Measurements from ENCODE around the gene SERINC5.
"Not testable (repeated sequence)": the region's sequence is repeated elsewhere in the genome, so short reads cannot be mapped to it uniquely, and the experiment has no call there.

The SERINC5 gene

DNA sequence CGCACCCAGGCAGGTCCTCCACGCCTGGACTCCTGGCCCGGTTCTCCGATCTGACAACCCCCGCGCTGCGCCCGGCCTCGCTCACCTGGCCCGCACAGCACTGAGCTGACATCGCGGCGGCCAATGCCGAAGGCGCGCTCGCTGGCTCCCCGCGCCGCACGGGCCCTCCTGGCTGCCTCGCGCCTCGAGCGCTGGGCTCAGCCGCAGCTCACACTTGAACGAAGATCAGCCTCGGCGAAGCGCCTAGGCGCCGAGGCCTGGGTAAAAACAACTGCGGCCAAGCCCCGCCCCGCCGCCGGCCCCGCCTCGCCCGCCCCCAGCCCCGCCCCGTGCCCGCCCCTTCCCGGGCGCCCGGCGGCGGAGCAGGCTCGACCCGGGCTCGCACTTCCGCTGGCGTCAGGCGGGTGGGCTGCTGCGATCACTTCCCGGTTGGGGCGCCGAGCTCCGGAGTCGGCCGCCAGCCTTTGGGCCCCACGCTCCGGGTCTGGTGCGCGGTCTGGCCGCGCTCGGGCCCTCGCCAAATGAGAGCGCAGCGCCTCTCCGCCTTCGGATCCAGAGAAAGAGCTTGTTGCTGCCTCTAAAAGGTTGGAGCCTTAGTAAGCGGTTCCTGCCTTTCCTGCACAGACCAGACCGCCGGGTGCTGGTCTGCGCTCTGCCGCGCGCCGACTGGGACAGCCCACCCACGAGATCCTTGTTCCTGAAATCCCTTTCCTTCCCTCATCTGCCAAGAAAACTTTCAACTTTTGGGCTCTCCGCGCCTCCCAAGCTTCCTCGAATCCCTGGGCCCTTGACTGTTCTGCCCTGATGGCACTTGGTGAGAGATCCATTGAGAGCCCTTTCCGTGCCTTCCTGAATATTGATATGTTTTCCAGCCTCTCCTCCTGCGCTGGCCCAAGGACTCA, at the start of gene SERINC5:
Gene SERINC5 (minus strand): TSS at position 238 of the 902 bp plus-strand sequence. CDS start 126 bp downstream, at position 112.
- no peaks in the 10 kb centered on the region for H3K27me3 ChIP-seq (ENCODE audit: low read depth, low read length)
- peak within 1 kb of the TSS; percentile 70 to 87 for H3K4me3 ChIP-seq (ENCODE audit: low read depth in 1 of 2, low read length in 2 of 2)
- H3K27ac ChIP-seq (ENCODE audit: low read length) = peak within 1 kb of the TSS; percentile 99
- H3K9me3 ChIP-seq (ENCODE audit: control insufficient read depth in 1 of 2, low read length in 2 of 2) = no peaks in the 10 kb centered on the region
- H3K36me3 ChIP-seq (ENCODE audit: control insufficient read depth in 1 of 2, insufficient read depth in 2 of 2, low read length in 2 of 2) = no peaks in the 10 kb centered on the region
- H3K4me1 ChIP-seq (ENCODE audit: control insufficient read depth in 1 of 2, insufficient read depth in 2 of 2, low read length in 2 of 2) = peaks cover 4 to 11% of the 10 kb centered on the region in 2 donors

DNA sequence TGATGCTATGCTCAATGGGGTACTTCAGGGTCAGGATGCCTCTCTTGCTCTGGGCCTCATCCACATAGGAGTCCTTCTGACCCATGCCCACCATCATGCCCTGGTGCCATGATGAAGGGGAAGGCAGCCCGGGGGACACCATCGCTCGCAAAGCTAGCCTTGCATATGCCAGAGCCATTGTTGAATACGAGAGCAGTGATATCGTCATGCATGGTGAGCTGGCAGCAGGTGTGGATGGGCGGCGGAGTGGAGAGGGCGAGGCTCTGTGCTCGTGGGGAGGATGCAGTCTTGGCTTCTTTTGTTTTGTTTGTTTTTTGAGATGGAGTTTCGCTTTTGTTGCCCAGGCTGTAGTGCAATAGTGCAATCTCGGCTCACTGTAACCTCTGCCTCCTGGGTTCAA, 46.8 kb upstream of the SERINC5 start:
- H3K27ac ChIP-seq (ENCODE audit: low read length) = no peak overlapping the region
- no peaks in the 10 kb centered on the region for H3K36me3 ChIP-seq (ENCODE audit: control insufficient read depth in 1 of 2, insufficient read depth in 2 of 2, low read length in 2 of 2)
- H3K4me3 ChIP-seq (ENCODE audit: low read depth in 1 of 2, low read length in 2 of 2) = no peak overlapping the region
- no peaks in the 10 kb centered on the region for H3K9me3 ChIP-seq (ENCODE audit: control insufficient read depth in 1 of 2, low read length in 2 of 2)
- no peaks in the 10 kb centered on the region for H3K4me1 ChIP-seq (ENCODE audit: control insufficient read depth in 1 of 2, insufficient read depth in 2 of 2, low read length in 2 of 2)
- no peaks in the 10 kb centered on the region for H3K27me3 ChIP-seq (ENCODE audit: low read depth, low read length)

DNA sequence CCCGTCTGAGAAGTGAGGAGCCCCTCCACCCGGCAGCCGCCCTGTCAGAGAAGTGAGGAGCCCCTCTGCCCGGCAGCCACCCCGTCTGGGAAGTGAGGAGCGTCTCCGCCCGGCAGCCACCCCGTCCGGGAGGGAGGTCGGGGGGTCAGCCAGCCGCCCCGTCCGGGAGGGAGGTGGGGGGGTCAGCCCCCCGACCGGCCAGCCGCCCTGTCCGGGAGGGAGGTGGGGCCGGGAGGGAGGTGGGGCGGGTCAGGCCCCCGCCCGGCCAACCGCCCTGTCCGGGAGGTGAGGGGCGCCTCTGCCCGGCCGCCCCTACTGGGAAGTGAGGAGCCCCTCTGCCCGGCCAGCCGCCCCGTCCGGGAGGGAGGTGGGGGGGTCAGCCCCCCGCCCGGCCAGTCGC, 45.5 kb upstream of the SERINC5 start:
- H3K4me1 ChIP-seq (ENCODE audit: control insufficient read depth in 1 of 2, insufficient read depth in 2 of 2, low read length in 2 of 2); H3K9me3 ChIP-seq (ENCODE audit: control insufficient read depth in 1 of 2, low read length in 2 of 2); H3K27ac ChIP-seq (ENCODE audit: low read length); H3K36me3 ChIP-seq (ENCODE audit: control insufficient read depth in 1 of 2, insufficient read depth in 2 of 2, low read length in 2 of 2); H3K27me3 ChIP-seq (ENCODE audit: low read depth, low read length); H3K4me3 ChIP-seq (ENCODE audit: low read depth in 1 of 2, low read length in 2 of 2): not testable (repeated sequence)

DNA sequence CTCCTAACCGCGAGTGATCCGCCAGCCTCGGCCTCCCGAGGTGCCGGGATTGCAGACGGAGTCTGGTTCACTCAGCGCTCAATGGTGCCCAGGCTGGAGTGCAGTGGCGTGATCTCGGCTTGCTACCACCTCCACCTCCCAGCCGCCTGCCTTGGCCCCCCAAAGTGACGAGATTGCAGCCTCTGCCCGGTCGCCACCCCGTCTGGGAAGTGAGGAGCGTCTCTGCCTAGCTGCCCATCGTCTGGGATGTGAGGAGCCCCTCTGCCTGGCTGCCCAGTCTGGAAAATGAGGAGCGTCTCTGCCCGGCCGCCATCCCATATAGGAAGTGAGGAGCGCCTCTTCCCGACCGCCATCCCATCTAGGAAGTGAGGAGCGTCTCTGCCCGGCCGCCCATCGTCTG, 44.9 kb upstream of the SERINC5 start:
- H3K27me3 ChIP-seq (ENCODE audit: low read depth, low read length); H3K27ac ChIP-seq (ENCODE audit: low read length); H3K4me1 ChIP-seq (ENCODE audit: control insufficient read depth in 1 of 2, insufficient read depth in 2 of 2, low read length in 2 of 2); H3K36me3 ChIP-seq (ENCODE audit: control insufficient read depth in 1 of 2, insufficient read depth in 2 of 2, low read length in 2 of 2); H3K9me3 ChIP-seq (ENCODE audit: control insufficient read depth in 1 of 2, low read length in 2 of 2); H3K4me3 ChIP-seq (ENCODE audit: low read depth in 1 of 2, low read length in 2 of 2): not testable (repeated sequence)

DNA sequence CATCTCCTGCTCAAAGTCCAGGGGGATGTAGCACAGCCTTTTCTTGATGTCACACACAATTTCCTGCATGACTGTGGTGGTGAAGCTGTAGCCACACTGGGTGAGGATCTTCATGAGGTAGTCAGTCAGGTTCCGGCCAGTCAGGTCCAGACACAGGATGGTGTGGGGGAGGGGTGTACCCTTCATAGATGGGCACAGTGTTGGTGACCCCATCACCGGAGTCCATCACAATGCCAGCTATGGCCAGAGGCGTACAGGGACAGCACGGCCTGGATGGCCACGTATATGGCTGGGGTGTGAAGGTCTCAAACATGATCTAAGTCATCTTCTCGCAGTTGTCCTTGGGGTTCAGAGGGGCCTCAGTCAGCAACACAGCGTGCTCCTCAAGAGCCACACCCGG, 44.3 kb upstream of the SERINC5 start:
- Histone ChIP-seq H3K27me3 (ENCODE audit: low read depth, low read length) (no peaks in the 10 kb centered on the region), H3K9me3 (ENCODE audit: control insufficient read depth in 1 of 2, low read length in 2 of 2) (no peaks in the 10 kb centered on the region), H3K36me3 (ENCODE audit: control insufficient read depth in 1 of 2, insufficient read depth in 2 of 2, low read length in 2 of 2) (no peaks in the 10 kb centered on the region), H3K27ac (ENCODE audit: low read length) (no peak overlapping the region), H3K4me3 (ENCODE audit: low read depth in 1 of 2, low read length in 2 of 2) (no peak overlapping the region), H3K4me1 (ENCODE audit: control insufficient read depth in 1 of 2, insufficient read depth in 2 of 2, low read length in 2 of 2) (peaks cover 0 to 3% of the 10 kb centered on the region in 2 donors)

DNA sequence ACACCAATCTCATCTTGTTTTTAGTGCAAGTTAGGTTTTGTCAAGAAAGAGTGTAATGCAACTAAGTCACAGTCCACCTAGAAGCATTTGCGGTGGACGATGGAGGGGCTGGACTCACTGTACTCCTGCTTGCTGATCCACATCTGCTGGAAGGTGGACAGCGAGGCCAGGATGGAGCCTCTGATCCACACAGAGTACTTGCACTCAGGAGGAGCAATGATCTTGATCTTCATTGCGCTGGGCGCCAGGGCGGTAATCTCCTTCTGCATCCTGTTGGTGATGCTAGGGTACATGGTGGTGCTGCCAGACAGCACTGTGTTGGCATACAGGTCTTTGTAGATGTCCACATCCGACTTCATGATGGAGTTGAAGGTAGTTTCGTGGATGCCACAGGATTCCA, 43.8 kb upstream of the SERINC5 start:
- Histone ChIP-seq H3K36me3 (ENCODE audit: control insufficient read depth in 1 of 2, insufficient read depth in 2 of 2, low read length in 2 of 2) (no peaks in the 10 kb centered on the region), H3K27me3 (ENCODE audit: low read depth, low read length) (no peaks in the 10 kb centered on the region), H3K27ac (ENCODE audit: low read length) (no peak overlapping the region), H3K9me3 (ENCODE audit: control insufficient read depth in 1 of 2, low read length in 2 of 2) (no peaks in the 10 kb centered on the region), H3K4me1 (ENCODE audit: control insufficient read depth in 1 of 2, insufficient read depth in 2 of 2, low read length in 2 of 2) (peaks cover 0 to 3% of the 10 kb centered on the region in 2 donors), H3K4me3 (ENCODE audit: low read depth in 1 of 2, low read length in 2 of 2) (no peak overlapping the region)

DNA sequence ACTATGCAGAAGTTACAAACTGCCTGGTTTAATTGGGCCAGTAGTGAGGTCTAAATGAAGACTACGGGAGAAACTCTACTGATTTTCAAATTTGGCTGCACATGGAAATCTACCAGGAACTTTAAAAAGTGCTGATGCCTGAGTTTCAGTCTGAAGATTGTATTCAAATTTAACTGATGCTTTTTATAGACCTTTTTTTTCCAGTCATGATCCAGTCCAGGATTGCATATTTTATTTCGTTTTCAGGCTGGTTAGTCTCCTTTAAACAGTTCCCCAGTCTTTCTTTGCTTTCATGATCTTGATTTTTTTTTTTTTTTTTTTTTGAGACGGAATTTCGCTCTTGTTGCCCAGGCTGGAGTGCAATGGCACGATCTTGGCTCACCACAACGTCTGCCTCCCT, 40.3 kb upstream of the SERINC5 start:
- no peak overlapping the region for H3K27ac ChIP-seq (ENCODE audit: low read length)
- H3K27me3 ChIP-seq (ENCODE audit: low read depth, low read length) = no peaks in the 10 kb centered on the region
- H3K4me1 ChIP-seq (ENCODE audit: control insufficient read depth in 1 of 2, insufficient read depth in 2 of 2, low read length in 2 of 2) = peaks cover 0 to 3% of the 10 kb centered on the region in 2 donors
- H3K36me3 ChIP-seq (ENCODE audit: control insufficient read depth in 1 of 2, insufficient read depth in 2 of 2, low read length in 2 of 2) = no peaks in the 10 kb centered on the region
- H3K9me3 ChIP-seq (ENCODE audit: control insufficient read depth in 1 of 2, low read length in 2 of 2) = no peaks in the 10 kb centered on the region
- no peak overlapping the region for H3K4me3 ChIP-seq (ENCODE audit: low read depth in 1 of 2, low read length in 2 of 2)

DNA sequence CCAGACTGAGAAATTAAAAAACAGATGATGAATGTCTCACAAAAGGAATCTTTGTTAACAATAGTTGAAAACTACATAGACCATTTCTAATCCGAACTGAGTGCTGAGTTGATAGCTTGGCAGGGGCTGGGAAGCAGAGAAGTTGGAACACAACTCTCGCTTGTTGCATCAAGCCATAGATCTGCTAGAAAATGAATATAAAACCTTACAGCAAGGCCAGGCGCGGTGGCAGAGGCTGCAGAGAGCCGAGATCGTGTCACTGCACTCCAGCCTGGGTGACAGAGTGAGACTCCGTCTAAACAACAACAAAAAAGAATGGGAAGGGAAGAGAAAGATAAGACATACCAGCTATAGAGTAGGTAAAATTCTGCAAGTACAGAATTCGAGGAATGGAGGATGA, 35.9 kb upstream of the SERINC5 start:
- no peak overlapping the region for H3K27ac ChIP-seq (ENCODE audit: low read length)
- no peaks in the 10 kb centered on the region for H3K36me3 ChIP-seq (ENCODE audit: control insufficient read depth in 1 of 2, insufficient read depth in 2 of 2, low read length in 2 of 2)
- H3K4me3 ChIP-seq (ENCODE audit: low read depth in 1 of 2, low read length in 2 of 2) = no peak overlapping the region

DNA sequence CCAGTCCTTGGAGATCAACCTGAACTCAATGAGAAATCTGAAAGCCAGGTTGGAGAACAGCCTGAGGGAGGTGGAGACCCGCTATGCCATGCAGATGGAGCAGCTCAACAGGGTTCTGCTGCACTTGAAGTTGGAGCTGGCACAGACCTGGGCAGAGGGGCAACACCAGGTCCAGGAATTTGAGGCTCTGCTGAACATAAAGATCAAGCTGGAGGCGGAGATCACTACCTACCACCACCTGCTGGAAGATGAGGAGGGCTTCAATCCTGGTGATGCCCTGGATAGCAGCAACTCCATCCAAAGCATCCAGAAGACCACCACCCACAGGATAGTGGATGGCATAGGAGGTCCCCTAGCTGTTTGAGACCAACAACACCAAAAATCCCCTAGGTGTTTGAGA, 33.5 kb upstream of the SERINC5 start:
- Histone ChIP-seq H3K36me3 (ENCODE audit: control insufficient read depth in 1 of 2, insufficient read depth in 2 of 2, low read length in 2 of 2) (no peaks in the 10 kb centered on the region), H3K4me1 (ENCODE audit: control insufficient read depth in 1 of 2, insufficient read depth in 2 of 2, low read length in 2 of 2) (no peaks in the 10 kb centered on the region), H3K27ac (ENCODE audit: low read length) (no peak overlapping the region), H3K27me3 (ENCODE audit: low read depth, low read length) (no peaks in the 10 kb centered on the region), H3K9me3 (ENCODE audit: control insufficient read depth in 1 of 2, low read length in 2 of 2) (no peaks in the 10 kb centered on the region), H3K4me3 (ENCODE audit: low read depth in 1 of 2, low read length in 2 of 2) (no peak overlapping the region)

More for the DNA sequence above, 35.9 kb upstream of the SERINC5 start:
- Histone ChIP-seq H3K9me3 (ENCODE audit: control insufficient read depth in 1 of 2, low read length in 2 of 2) (no peaks in the 10 kb centered on the region), H3K4me1 (ENCODE audit: control insufficient read depth in 1 of 2, insufficient read depth in 2 of 2, low read length in 2 of 2) (peaks cover 0 to 3% of the 10 kb centered on the region in 2 donors), H3K27me3 (ENCODE audit: low read depth, low read length) (no peaks in the 10 kb centered on the region)

DNA sequence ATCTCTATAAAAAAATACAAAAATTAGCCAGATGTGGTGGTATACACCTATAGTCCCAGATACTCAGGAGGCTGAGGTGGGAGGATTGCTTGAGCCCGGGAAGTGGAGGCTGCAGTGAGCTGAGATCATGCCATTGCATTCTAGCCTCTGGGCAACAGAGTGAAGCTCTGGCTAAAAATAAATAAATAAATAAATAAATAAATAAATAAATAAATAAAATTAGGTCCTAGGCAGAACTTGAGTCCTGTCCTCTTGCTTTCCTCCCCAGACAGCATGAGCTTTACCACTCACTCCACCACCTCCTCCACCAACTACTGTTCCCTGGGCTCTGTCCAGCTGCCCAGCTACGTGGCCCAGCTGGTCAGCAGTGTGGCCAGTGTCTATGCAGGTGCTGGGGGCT, 32.3 kb upstream of the SERINC5 start:
- Histone ChIP-seq H3K9me3 (ENCODE audit: control insufficient read depth in 1 of 2, low read length in 2 of 2) (no peaks in the 10 kb centered on the region), H3K4me3 (ENCODE audit: low read depth in 1 of 2, low read length in 2 of 2) (no peak overlapping the region), H3K36me3 (ENCODE audit: control insufficient read depth in 1 of 2, insufficient read depth in 2 of 2, low read length in 2 of 2) (no peaks in the 10 kb centered on the region), H3K27ac (ENCODE audit: low read length) (no peak overlapping the region), H3K4me1 (ENCODE audit: control insufficient read depth in 1 of 2, insufficient read depth in 2 of 2, low read length in 2 of 2) (no peaks in the 10 kb centered on the region), H3K27me3 (ENCODE audit: low read depth, low read length) (no peaks in the 10 kb centered on the region)

DNA sequence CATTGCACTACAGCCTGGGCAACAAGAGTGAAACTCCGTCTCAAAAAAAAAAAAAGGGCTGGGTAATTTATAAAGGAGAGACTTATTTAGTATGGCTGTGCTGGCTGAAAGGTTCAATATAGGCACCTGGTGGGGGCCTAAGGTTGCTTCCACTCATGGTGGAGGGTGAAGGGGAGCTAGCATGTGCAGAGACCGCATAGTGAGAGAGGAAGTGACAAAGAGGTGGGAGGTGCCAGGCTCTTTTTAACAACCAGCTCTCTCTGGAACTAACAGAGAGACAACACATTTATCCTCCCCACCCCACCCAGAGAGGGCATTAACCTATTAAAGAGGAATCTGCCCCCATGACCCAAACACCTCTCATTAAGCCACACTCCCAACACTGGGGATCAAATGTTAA, 28.9 kb upstream of the SERINC5 start:
- H3K36me3 ChIP-seq (ENCODE audit: control insufficient read depth in 1 of 2, insufficient read depth in 2 of 2, low read length in 2 of 2) = no peaks in the 10 kb centered on the region
- no peak overlapping the region for H3K27ac ChIP-seq (ENCODE audit: low read length)
- H3K9me3 ChIP-seq (ENCODE audit: control insufficient read depth in 1 of 2, low read length in 2 of 2) = no peaks in the 10 kb centered on the region
- H3K27me3 ChIP-seq (ENCODE audit: low read depth, low read length) = no peaks in the 10 kb centered on the region
- no peaks in the 10 kb centered on the region for H3K4me1 ChIP-seq (ENCODE audit: control insufficient read depth in 1 of 2, insufficient read depth in 2 of 2, low read length in 2 of 2)
- no peak overlapping the region for H3K4me3 ChIP-seq (ENCODE audit: low read depth in 1 of 2, low read length in 2 of 2)

DNA sequence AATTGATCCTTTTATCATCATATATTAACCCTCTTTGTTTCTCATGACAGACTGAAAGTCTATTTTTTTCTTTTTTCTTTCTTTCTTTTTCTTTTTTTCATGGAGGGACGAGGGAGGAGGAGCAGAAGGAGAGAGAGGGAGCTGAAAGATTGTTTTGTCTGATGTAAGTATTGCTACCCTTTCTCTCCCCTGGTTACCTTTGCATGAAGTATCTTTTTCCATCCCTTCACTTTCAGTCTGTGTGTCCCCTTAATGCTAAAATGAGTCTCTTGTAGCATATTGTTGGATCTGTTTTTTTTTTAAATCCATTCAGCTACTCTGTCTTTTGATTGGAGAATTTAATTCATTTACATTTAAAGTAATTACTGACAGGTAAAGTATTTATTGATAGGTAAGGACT, 27.5 kb upstream of the SERINC5 start:
- H3K36me3 ChIP-seq (ENCODE audit: control insufficient read depth in 1 of 2, insufficient read depth in 2 of 2, low read length in 2 of 2) = no peaks in the 10 kb centered on the region

More for the DNA sequence above, 27.5 kb upstream of the SERINC5 start:
- Histone ChIP-seq H3K27ac (ENCODE audit: low read length) (no peak overlapping the region), H3K4me3 (ENCODE audit: low read depth in 1 of 2, low read length in 2 of 2) (no peak overlapping the region), H3K9me3 (ENCODE audit: control insufficient read depth in 1 of 2, low read length in 2 of 2) (no peaks in the 10 kb centered on the region), H3K4me1 (ENCODE audit: control insufficient read depth in 1 of 2, insufficient read depth in 2 of 2, low read length in 2 of 2) (no peaks in the 10 kb centered on the region), H3K27me3 (ENCODE audit: low read depth, low read length) (no peaks in the 10 kb centered on the region)
